ENCODE results near the gene LAMTOR1. TPM values are rescaled to one million over a fixed set of nuclear protein-coding genes. Genes with fewer than 3 reads are reported as not detected.
A peak's percentile ranks its signal among the peaks of the same experiment; 100 is the strongest.
"Not testable (repeated sequence)": the region's sequence is repeated elsewhere in the genome, so short reads cannot be mapped to it uniquely, and the experiment has no call there.

Gene LAMTOR1
- total and polyA plus RNA-seq, 5 donors from 2014 or later, result 48.5 to 116 (median 101) TPM

DNA sequence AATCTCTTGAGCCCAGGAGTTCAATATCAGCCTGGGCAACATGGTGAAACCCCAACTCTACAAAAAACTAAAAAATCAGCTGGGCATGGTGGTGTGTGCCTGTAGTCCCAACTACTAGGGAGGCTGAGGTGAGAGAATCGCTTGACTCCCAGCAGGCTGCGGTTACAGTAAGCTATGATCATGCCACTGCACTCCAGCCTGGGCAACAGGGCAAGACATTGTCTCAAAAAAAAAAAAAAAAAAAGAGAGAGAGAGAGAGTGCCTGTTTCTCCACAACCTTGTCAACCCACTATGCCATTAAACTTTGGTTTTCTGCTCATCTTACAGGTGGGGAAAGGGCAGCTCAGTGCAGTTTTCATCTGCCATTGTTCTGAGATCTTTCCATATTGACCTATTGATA lies 37.6 kb upstream of the LAMTOR1 start:
- H3K27ac Mint-ChIP-seq, result no peak overlapping the region
- DNase-seq, result no peak
- no peaks in the 10 kb centered on the region for H3K36me3 Mint-ChIP-seq
- ATAC-seq (ENCODE audit: low read depth in 2 of 2), result no peak
- Histone ChIP-seq H3K36me3 (ENCODE audit: control insufficient read depth, insufficient read depth, low read length) (no peaks in the 10 kb centered on the region), H3K9me3 (ENCODE audit: control insufficient read depth in 2 of 2, low read length in 2 of 2) (no peaks in the 10 kb centered on the region), H3K4me1 (ENCODE audit: control insufficient read depth, insufficient read depth, low read length, poor library complexity, severe bottlenecking) (no peaks in the 10 kb centered on the region), H3K27me3 (ENCODE audit: control insufficient read depth, insufficient read depth, low read length) (no peaks in the 10 kb centered on the region), H3K27ac (ENCODE audit: insufficient read depth, low read length, poor library complexity, severe bottlenecking) (no peak overlapping the region), H3K4me3 (ENCODE audit: low read depth, low read length) (no peak overlapping the region)
- H3K9me3 Mint-ChIP-seq, result no peaks in the 10 kb centered on the region
- H3K4me1 Mint-ChIP-seq, result peaks cover 0 to 4% (median 0%) of the 10 kb centered on the region in 4 donors
- peaks cover 24% of the 10 kb centered on the region for H3K27me3 Mint-ChIP-seq
- no peak overlapping the region for H3K4me3 Mint-ChIP-seq

DNA sequence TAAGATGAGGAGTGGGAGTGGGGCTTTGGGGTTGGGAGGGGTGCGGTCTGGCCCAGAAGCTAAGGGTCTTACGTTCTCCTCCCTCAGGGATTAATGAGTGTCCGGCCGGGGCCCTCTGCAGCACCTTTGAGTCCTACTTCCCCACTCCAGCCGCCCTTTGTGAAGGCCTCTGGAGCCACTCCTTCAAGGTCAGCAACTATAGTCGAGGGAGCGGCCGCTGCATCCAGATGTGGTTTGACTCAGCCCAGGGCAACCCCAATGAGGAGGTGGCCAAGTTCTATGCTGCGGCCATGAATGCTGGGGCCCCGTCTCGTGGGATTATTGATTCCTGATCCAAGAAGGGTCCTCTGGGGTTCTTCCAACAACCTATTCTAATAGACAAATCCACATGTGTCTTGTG lies 36.4 kb upstream of the LAMTOR1 start:
- Mint-ChIP-seq H3K9me3 (no peaks in the 10 kb centered on the region), H3K4me3 (no peak overlapping the region)
- H3K27ac ChIP-seq (ENCODE audit: insufficient read depth, low read length, poor library complexity, severe bottlenecking), result no peak overlapping the region

DNA sequence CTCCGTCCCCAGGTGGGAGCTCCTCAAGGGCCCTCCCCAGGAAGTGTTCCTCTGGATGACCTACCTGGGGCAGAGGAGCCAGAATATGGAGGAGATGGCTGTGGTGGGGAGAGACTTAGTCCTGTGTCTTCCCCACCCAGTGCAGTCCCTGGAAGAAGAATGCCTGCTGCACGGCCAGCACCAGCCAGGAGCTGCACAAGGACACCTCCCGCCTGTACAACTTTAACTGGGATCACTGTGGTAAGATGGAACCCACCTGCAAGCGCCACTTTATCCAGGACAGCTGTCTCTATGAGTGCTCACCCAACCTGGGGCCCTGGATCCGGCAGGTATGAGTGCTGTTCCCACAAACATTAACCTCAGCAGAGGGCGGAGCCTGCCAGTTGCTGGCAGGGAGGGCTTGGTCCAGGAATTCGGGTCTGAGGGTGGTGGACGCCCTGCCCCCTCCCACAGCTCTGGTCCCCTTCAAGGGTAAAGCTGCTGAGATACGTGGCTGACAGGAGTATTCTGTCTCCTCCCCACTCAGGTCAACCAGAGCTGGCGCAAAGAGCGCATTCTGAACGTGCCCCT lies 35.8 kb upstream of the LAMTOR1 start:
- H3K4me1 Mint-ChIP-seq, result peaks cover 0 to 2% (median 0%) of the 10 kb centered on the region in 4 donors
- H3K36me3 ChIP-seq (ENCODE audit: control insufficient read depth, insufficient read depth, low read length), result no peaks in the 10 kb centered on the region
- no peaks in the 10 kb centered on the region for H3K36me3 Mint-ChIP-seq
- H3K27me3 ChIP-seq (ENCODE audit: control insufficient read depth, insufficient read depth, low read length), result peaks cover 2% of the 10 kb centered on the region
- ATAC-seq (ENCODE audit: low read depth in 2 of 2) (no peak), DNase-seq (no peak)
- H3K27ac ChIP-seq (ENCODE audit: insufficient read depth, low read length, poor library complexity, severe bottlenecking), result no peak overlapping the region
- no peaks in the 10 kb centered on the region for H3K9me3 ChIP-seq (ENCODE audit: control insufficient read depth in 2 of 2, low read length in 2 of 2)
- H3K27me3 Mint-ChIP-seq, result peaks cover 16% of the 10 kb centered on the region
- no peak overlapping the region for H3K4me3 Mint-ChIP-seq
- no peaks in the 10 kb centered on the region for H3K9me3 Mint-ChIP-seq
- H3K4me1 ChIP-seq (ENCODE audit: control insufficient read depth, insufficient read depth, low read length, poor library complexity, severe bottlenecking), result no peaks in the 10 kb centered on the region
- H3K4me3 ChIP-seq (ENCODE audit: low read depth, low read length), result no peak overlapping the region
- H3K27ac Mint-ChIP-seq, result no peak overlapping the region

More for the DNA sequence above, 36.4 kb upstream of the LAMTOR1 start:
- Mint-ChIP-seq H3K27ac (no peak overlapping the region), H3K36me3 (no peaks in the 10 kb centered on the region), H3K4me1 (peaks cover 0 to 4% (median 0%) of the 10 kb centered on the region in 4 donors), H3K27me3 (peaks cover 17% of the 10 kb centered on the region)
- H3K4me3 ChIP-seq (ENCODE audit: low read depth, low read length), result no peak overlapping the region
- H3K36me3 ChIP-seq (ENCODE audit: control insufficient read depth, insufficient read depth, low read length), result no peaks in the 10 kb centered on the region
- DNase-seq (no peak), ATAC-seq (ENCODE audit: low read depth in 2 of 2) (no peak)
- no peaks in the 10 kb centered on the region for H3K9me3 ChIP-seq (ENCODE audit: control insufficient read depth in 2 of 2, low read length in 2 of 2)
- no peaks in the 10 kb centered on the region for H3K4me1 ChIP-seq (ENCODE audit: control insufficient read depth, insufficient read depth, low read length, poor library complexity, severe bottlenecking)
- H3K27me3 ChIP-seq (ENCODE audit: control insufficient read depth, insufficient read depth, low read length), result no peaks in the 10 kb centered on the region

DNA sequence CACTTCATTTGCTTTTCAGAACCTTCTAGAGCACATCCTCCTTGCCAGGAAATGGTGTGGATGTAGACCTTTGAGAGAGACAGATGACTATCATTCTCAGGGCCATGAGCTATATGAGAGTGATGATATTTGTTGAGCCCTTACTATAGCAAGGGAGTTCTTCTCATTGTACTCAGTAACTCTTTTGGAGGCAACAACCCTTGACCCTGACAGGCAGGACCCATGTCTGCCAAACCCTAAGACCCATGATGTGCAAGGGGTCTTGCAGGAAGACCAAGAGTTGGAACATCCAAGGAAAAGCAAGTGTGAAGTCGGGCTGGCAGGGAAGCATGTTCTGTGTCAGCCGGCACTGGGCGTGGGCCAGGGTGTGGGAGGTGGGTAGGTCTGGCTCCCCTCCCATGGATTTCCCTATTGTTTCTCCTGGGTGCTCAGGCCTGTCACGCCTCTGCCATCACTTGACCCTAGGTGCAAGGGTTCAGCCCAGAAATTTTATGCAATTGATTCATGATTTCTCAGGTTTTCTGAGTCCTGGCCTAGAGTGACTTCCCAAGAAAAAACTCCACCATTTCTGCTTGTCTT lies 33.7 kb upstream of the LAMTOR1 start:
- Histone ChIP-seq H3K27me3 (ENCODE audit: control insufficient read depth, insufficient read depth, low read length) (peaks cover 12% of the 10 kb centered on the region), H3K27ac (ENCODE audit: insufficient read depth, low read length, poor library complexity, severe bottlenecking) (no peak overlapping the region), H3K4me3 (ENCODE audit: low read depth, low read length) (no peak overlapping the region), H3K9me3 (ENCODE audit: control insufficient read depth in 2 of 2, low read length in 2 of 2) (no peaks in the 10 kb centered on the region), H3K36me3 (ENCODE audit: control insufficient read depth, insufficient read depth, low read length) (no peaks in the 10 kb centered on the region), H3K4me1 (ENCODE audit: control insufficient read depth, insufficient read depth, low read length, poor library complexity, severe bottlenecking) (no peaks in the 10 kb centered on the region)
- Mint-ChIP-seq H3K27me3 (peaks cover 24% of the 10 kb centered on the region), H3K4me1 (no peaks in the 10 kb centered on the region), H3K36me3 (no peaks in the 10 kb centered on the region), H3K27ac (no peak overlapping the region), H3K4me3 (no peak overlapping the region), H3K9me3 (no peaks in the 10 kb centered on the region)
- DNase-seq (peak in 1 of 3 donors; percentile 8), ATAC-seq (ENCODE audit: low read depth in 2 of 2) (no peak)

DNA sequence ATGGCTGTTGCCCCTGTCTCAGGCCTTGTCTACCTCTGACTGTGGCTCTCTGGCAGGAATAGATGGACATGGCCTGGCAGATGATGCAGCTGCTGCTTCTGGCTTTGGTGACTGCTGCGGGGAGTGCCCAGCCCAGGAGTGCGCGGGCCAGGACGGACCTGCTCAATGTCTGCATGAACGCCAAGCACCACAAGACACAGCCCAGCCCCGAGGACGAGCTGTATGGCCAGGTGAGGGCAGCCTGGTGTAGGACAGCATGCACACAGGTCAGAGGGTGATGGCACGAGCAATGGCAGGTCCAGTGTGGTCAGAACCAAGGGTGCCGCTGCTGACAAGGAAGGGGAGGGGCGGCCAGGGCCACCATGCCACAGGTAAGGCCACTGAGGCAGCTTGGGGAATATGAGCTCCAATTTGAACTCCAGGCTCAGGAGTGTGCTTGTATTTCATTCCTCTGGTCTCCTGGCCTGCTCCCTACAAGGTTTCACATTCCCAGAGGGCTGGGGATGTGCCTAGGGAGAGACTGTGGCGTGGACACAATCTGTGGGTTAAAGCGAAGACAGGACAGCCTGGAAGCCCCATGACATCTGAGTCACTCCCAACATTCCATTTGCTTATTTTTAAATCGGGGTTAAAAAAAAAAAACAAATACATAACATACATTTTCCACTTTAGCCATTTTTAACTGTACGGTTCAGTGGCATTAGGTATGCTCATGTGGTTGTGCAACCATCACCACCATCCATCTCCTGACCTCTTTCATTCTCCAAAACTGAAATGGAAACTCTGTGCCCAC lies 33.0 kb upstream of the LAMTOR1 start:
- Histone ChIP-seq H3K9me3 (ENCODE audit: control insufficient read depth in 2 of 2, low read length in 2 of 2) (no peaks in the 10 kb centered on the region), H3K36me3 (ENCODE audit: control insufficient read depth, insufficient read depth, low read length) (no peaks in the 10 kb centered on the region), H3K4me3 (ENCODE audit: low read depth, low read length) (no peak overlapping the region), H3K4me1 (ENCODE audit: control insufficient read depth, insufficient read depth, low read length, poor library complexity, severe bottlenecking) (no peaks in the 10 kb centered on the region), H3K27ac (ENCODE audit: insufficient read depth, low read length, poor library complexity, severe bottlenecking) (no peak overlapping the region), H3K27me3 (ENCODE audit: control insufficient read depth, insufficient read depth, low read length) (peaks cover 12% of the 10 kb centered on the region)
- H3K4me1 Mint-ChIP-seq, result no peaks in the 10 kb centered on the region
- no peak for ATAC-seq (ENCODE audit: low read depth in 2 of 2)
- no peaks in the 10 kb centered on the region for H3K36me3 Mint-ChIP-seq
- no peaks in the 10 kb centered on the region for H3K9me3 Mint-ChIP-seq
- no peak overlapping the region for H3K4me3 Mint-ChIP-seq
- no peak overlapping the region for H3K27ac Mint-ChIP-seq
- DNase-seq, result no peak
- peaks cover 21% of the 10 kb centered on the region for H3K27me3 Mint-ChIP-seq

DNA sequence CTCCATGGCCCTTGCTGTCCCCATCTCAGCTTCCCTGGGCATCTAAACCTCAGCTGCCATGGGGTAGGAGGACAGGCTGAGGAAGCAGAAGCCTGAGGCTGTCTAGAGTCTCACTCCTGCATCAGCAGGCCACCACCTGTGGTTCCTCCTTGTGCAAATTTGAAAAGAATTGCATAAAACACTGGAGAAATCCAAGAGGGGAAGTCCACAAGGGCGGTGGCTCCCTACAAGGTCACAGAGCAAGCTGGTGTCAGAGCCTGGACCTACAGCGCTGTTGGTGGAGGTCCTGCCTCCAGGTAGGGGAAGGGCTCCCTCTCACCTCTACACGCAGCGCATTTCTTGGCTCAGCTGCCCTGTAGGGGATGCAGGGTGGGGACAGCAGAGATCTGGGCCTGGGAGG lies 32.4 kb upstream of the LAMTOR1 start, which contains the start of gene FOLR3:
Gene FOLR3 (plus strand): TSS at position 253 of the 400 bp plus-strand sequence. CDS start 228 bp downstream, outside the sequence.
- H3K27me3 ChIP-seq (ENCODE audit: control insufficient read depth, insufficient read depth, low read length), result peaks cover 12% of the 10 kb centered on the region
- H3K36me3 Mint-ChIP-seq; H3K4me1 ChIP-seq (ENCODE audit: control insufficient read depth, insufficient read depth, low read length, poor library complexity, severe bottlenecking); H3K9me3 Mint-ChIP-seq; H3K36me3 ChIP-seq (ENCODE audit: control insufficient read depth, insufficient read depth, low read length); DNase-seq; H3K4me3 Mint-ChIP-seq; ATAC-seq (ENCODE audit: low read depth in 2 of 2); H3K27ac Mint-ChIP-seq; H3K9me3 ChIP-seq (ENCODE audit: control insufficient read depth in 2 of 2, low read length in 2 of 2); H3K27ac ChIP-seq (ENCODE audit: insufficient read depth, low read length, poor library complexity, severe bottlenecking); H3K4me3 ChIP-seq (ENCODE audit: low read depth, low read length); H3K4me1 Mint-ChIP-seq: not testable (repeated sequence)
- peaks cover 20% of the 10 kb centered on the region for H3K27me3 Mint-ChIP-seq

DNA sequence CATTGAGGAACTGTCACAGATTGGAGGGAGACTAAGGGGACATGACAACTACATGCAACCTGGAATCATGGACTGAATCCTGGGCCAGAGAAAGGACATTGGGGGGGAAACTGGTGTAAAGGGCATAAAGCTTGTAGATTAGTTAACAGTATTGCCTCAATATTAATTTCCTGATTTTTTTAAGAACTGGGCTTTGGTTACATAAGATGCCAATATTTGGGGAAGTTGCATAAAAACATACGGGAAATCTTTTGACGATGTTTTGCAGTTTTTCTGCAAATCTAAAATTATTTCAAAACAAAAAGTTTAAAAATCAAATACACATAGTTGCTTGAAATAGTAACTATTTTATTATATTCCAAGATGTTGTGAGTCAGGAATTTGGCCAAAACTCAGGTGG lies 29.5 kb upstream of the LAMTOR1 start:
- H3K9me3 Mint-ChIP-seq, result peaks cover 0 to 15% (median 9%) of the 10 kb centered on the region in 7 donors
- no peaks in the 10 kb centered on the region for H3K36me3 Mint-ChIP-seq
- DNase-seq (no peak), ATAC-seq (ENCODE audit: low read depth in 2 of 2) (no peak)
- peaks cover 32% of the 10 kb centered on the region for H3K27me3 Mint-ChIP-seq
- no peaks in the 10 kb centered on the region for H3K4me1 ChIP-seq (ENCODE audit: control insufficient read depth, insufficient read depth, low read length, poor library complexity, severe bottlenecking)
- H3K27ac ChIP-seq (ENCODE audit: insufficient read depth, low read length, poor library complexity, severe bottlenecking), result no peak overlapping the region
- peaks cover 10 to 13% of the 10 kb centered on the region in 2 experiments for H3K9me3 ChIP-seq (ENCODE audit: control insufficient read depth in 2 of 2, low read length in 2 of 2)
- no peak overlapping the region for H3K27ac Mint-ChIP-seq
- no peak overlapping the region for H3K4me3 Mint-ChIP-seq
- H3K36me3 ChIP-seq (ENCODE audit: control insufficient read depth, insufficient read depth, low read length), result no peaks in the 10 kb centered on the region
- H3K27me3 ChIP-seq (ENCODE audit: control insufficient read depth, insufficient read depth, low read length), result peaks cover 18% of the 10 kb centered on the region
- no peaks in the 10 kb centered on the region for H3K4me1 Mint-ChIP-seq
- no peak overlapping the region for H3K4me3 ChIP-seq (ENCODE audit: low read depth, low read length)
